Osteoblast (primary cell): ENCODE measurements around the gene DRD1. TPM values are rescaled to one million over a fixed set of nuclear protein-coding genes. Genes with fewer than 3 reads are reported as not detected.

ENCODE experiments used
- DNase-seq: peaks from one replicate; pipeline ENCODE4 v3.0.0; 2011; ENCODE audit warnings: low spot score, mixed read lengths; ENCODE audit not compliant: insufficient read length; ENCODE audit errors: missing footprints
- H2AFZ ChIP-seq: 2 replicates; pipeline ENCODE4 v1.6.0; 2011; ENCODE audit warnings: mild to moderate bottlenecking, low read length
- H3K27ac ChIP-seq: 2 replicates; pipeline ENCODE4 v1.5.1; 2011; ENCODE audit warnings: mild to moderate bottlenecking, low read depth, low read length, moderate library complexity
- H3K27me3 ChIP-seq: 2 replicates; pipeline ENCODE4 v1.6.0; 2012; ENCODE audit warnings: mild to moderate bottlenecking, control low read depth, inconsistent platforms, low read length, moderate library complexity; ENCODE audit not compliant: insufficient read depth
- H3K36me3 ChIP-seq: 2 replicates; pipeline ENCODE4 v1.5.1; 2011; ENCODE audit warnings: mild to moderate bottlenecking, low read length, control low read depth, moderate library complexity; ENCODE audit not compliant: insufficient read depth
- H3K4me1 ChIP-seq: 2 replicates; pipeline ENCODE4 v1.5.1; 2011; ENCODE audit warnings: mild to moderate bottlenecking, low read length, control low read depth, moderate library complexity; ENCODE audit not compliant: insufficient read depth
- H3K4me2 ChIP-seq: 2 replicates; pipeline ENCODE4 v1.6.0; 2011; ENCODE audit warnings: mild to moderate bottlenecking, low read length; ENCODE audit not compliant: insufficient read depth
- H3K4me3 ChIP-seq: fragments of 200-600 bp; sonication (generic); 3 replicates; pipeline ENCODE4 v1.5.1; 2012; ENCODE audit warnings: mild to moderate bottlenecking, low read length, inconsistent platforms; ENCODE audit not compliant: insufficient read depth
- H3K79me2 ChIP-seq: 2 replicates; pipeline ENCODE4 v1.6.0; 2012; ENCODE audit warnings: mild to moderate bottlenecking, low read length, control low read depth, inconsistent platforms; ENCODE audit not compliant: insufficient read depth
- H3K9me3 ChIP-seq: 2 replicates; pipeline ENCODE4 v1.5.1; 2011; ENCODE audit warnings: low read depth, low read length, control low read depth
- H4K20me1 ChIP-seq: 2 replicates; pipeline ENCODE4 v1.6.0; 2012; ENCODE audit warnings: mild to moderate bottlenecking, low read length, control low read depth; ENCODE audit not compliant: insufficient read depth
- total RNA-seq: library from RNA; depleted of rRNA; stranded (reverse); fragments of >200 nt; gene quantifications from 2 replicates; pipeline ENCODE4 v1.2.3, GENCODE V29; 2012
- TF ChIP-seq, protein P1 (sequence below): IDR thresholded peaks from 2 replicates; pipeline ENCODE4 v1.5.1; 2011; ENCODE audit warnings: mild to moderate bottlenecking, low read depth, low read length, moderate library complexity; ENCODE audit errors: extremely low read depth

DRD1 gene
- total RNA-seq, 1 donor = under 0.01 TPM

- Histone ChIP-seq H3K79me2 (peaks cover 42% of the 10 kb centered on the region), H3K27me3 (peaks cover 7% of the 10 kb centered on the region), H2AFZ (peak overlapping the region; percentile 90), H3K4me2 (peak overlapping the region; percentile 90), H3K36me3 (peaks cover 9% of the 10 kb centered on the region), H3K4me1 (peaks cover 12% of the 10 kb centered on the region), H3K27ac (no peak overlapping the region), H3K4me3 (peak overlapping the region; percentile 96), H3K9me3 (no peaks in the 10 kb centered on the region), H4K20me1 (peaks cover 18% of the 10 kb centered on the region)
- TF ChIP-seq, protein P1, sequence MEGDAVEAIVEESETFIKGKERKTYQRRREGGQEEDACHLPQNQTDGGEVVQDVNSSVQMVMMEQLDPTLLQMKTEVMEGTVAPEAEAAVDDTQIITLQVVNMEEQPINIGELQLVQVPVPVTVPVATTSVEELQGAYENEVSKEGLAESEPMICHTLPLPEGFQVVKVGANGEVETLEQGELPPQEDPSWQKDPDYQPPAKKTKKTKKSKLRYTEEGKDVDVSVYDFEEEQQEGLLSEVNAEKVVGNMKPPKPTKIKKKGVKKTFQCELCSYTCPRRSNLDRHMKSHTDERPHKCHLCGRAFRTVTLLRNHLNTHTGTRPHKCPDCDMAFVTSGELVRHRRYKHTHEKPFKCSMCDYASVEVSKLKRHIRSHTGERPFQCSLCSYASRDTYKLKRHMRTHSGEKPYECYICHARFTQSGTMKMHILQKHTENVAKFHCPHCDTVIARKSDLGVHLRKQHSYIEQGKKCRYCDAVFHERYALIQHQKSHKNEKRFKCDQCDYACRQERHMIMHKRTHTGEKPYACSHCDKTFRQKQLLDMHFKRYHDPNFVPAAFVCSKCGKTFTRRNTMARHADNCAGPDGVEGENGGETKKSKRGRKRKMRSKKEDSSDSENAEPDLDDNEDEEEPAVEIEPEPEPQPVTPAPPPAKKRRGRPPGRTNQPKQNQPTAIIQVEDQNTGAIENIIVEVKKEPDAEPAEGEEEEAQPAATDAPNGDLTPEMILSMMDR = no peak
- no peak for DNase-seq
Observed at GRCh38 chr5:175478008-175478383, 34.0 kb upstream of the DRD1 start.

GRCh38 chr5:175477440-175477839 lies 33.5 kb upstream of the DRD1 start:
- peaks cover 12% of the 10 kb centered on the region for H3K4me1 ChIP-seq
- peaks cover 18% of the 10 kb centered on the region for H4K20me1 ChIP-seq
- no peak overlapping the region for H2AFZ ChIP-seq
- peaks cover 37% of the 10 kb centered on the region for H3K79me2 ChIP-seq
- H3K9me3 ChIP-seq = no peaks in the 10 kb centered on the region
- TF ChIP-seq, protein P1 = no peak
- H3K27ac ChIP-seq = no peak overlapping the region
- no peak overlapping the region for H3K4me2 ChIP-seq
- H3K4me3 ChIP-seq = no peak overlapping the region
- H3K36me3 ChIP-seq = peaks cover 5% of the 10 kb centered on the region
- DNase-seq = no peak
- H3K27me3 ChIP-seq = peaks cover 7% of the 10 kb centered on the region

- TF ChIP-seq, protein P1 = no peak
- Histone ChIP-seq H2AFZ (no peak overlapping the region), H3K27ac (no peak overlapping the region), H3K4me3 (no peak overlapping the region), H3K9me3 (no peaks in the 10 kb centered on the region), H3K4me2 (no peak overlapping the region), H3K4me1 (peaks cover 10% of the 10 kb centered on the region), H3K36me3 (no peaks in the 10 kb centered on the region), H3K79me2 (peaks cover 15% of the 10 kb centered on the region), H3K27me3 (peaks cover 7% of the 10 kb centered on the region), H4K20me1 (peaks cover 5% of the 10 kb centered on the region)
- peak; percentile 43 for DNase-seq
Observed at GRCh38 chr5:175475248-175475647, 31.3 kb upstream of the DRD1 start.

DNA sequence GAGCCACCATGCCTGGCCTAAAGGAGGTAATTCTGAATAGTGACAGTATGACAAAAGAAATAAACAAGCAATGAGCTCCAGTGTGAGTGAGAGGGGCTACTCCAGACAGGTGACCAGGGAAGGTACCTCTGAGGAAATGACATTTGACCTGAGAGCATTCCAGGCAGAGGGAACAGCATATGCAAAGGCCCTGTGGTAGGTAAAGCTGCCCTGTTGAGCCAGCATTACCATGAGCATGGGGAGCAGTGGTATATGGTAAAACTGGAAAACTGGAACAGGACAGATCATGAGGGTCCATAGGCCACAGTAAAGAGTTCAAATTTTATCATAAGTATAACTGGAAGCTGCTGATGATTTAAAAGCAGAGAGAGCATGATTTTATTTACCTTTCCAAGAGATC lies 28.4 kb upstream of the DRD1 start:
- H3K9me3 ChIP-seq = no peaks in the 10 kb centered on the region
- peaks cover 13% of the 10 kb centered on the region for H3K27me3 ChIP-seq
- no peak overlapping the region for H3K27ac ChIP-seq
- DNase-seq = no peak
- H3K36me3 ChIP-seq = no peaks in the 10 kb centered on the region
- H4K20me1 ChIP-seq = no peaks in the 10 kb centered on the region
- H2AFZ ChIP-seq = no peak overlapping the region
- H3K79me2 ChIP-seq = no peaks in the 10 kb centered on the region
- no peaks in the 10 kb centered on the region for H3K4me1 ChIP-seq
- no peak overlapping the region for H3K4me2 ChIP-seq
- no peak overlapping the region for H3K4me3 ChIP-seq
- TF ChIP-seq, protein P1 = no peak
